HCT116 (cell line): ENCODE data around the gene GRIP2. TPM values are rescaled to one million over a fixed set of nuclear protein-coding genes. Genes with fewer than 3 reads are reported as not detected.

ENCODE experiments used
- ATAC-seq: fragments of 200-7000 bp; cut with Tn5 transposase; 2 replicates; pipeline ENCODE4 v1.9.1; 2020; ENCODE audit warnings: mild to moderate bottlenecking, moderate library complexity
- BruUV-seq: library from RNA; stranded (reverse); fragments of 400-500 nt; replicated peaks from 2 replicates; lab custom pipeline; 2021; lab: Mats Ljungman, UMichigan
- CTCF ChIA-PET: fragments of 300-600 bp; sonication (Branson Sonifier 250); formaldehyde crosslinking; loops from one replicate; lab custom pipeline; 2021; ENCODE audit warnings: antibody characterized with exemption; lab: Charles Lee
- POLR2A ChIA-PET: fragments of 300-600, 350-600 bp; sonication (Branson Sonifier 250); formaldehyde crosslinking; loops from one replicate; lab custom pipeline; 2021; ENCODE audit warnings: antibody characterized with exemption; lab: Charles Lee
- RAD21 ChIA-PET, 2 experiments: fragments of 300-600 bp; sonication (Branson Sonifier 250); formaldehyde crosslinking; loops; one replicate each; lab custom pipeline; 2023; ENCODE audit warnings: low total read pairs in 2 of 2; ENCODE audit not compliant: uncharacterized antibody in 2 of 2, unreplicated experiment in 2 of 2, low non-redundant PET in 1 of 2; lab: Charles Lee
- DNase-seq: peaks from one replicate; pipeline ENCODE4 v3.0.0-alpha.2; 2010; ENCODE audit warnings: low read depth, low spot score
- H2AFZ ChIP-seq: fragments of 200-600 bp; shearing (Covaris generic), sonication (generic); 2 replicates; pipeline ENCODE4 v1.6.1; 2017; ENCODE audit warnings: low read depth, mixed run types, mixed read lengths, antibody characterized with exemption, low read length; ENCODE audit not compliant: poor library complexity, severe bottlenecking
- H3K27ac ChIP-seq: 2 replicates; pipeline ENCODE4 v1.5.1; 2012; ENCODE audit warnings: low read depth, low read length
- H3K27me3 ChIP-seq: fragments of 200-600 bp; sonication (generic); 2 replicates; pipeline ENCODE4 v1.6.1; 2016; ENCODE audit warnings: mixed run types, low read length, mixed read lengths; ENCODE audit not compliant: insufficient read depth
- H3K36me3 ChIP-seq, 2 experiments: fragments of 200-500 bp in 1 of 2; fragments of 200-600 bp in 1 of 2; sonication (Bioruptor generic) in 1 of 2; sonication (generic) in 1 of 2; 2 replicates each; pipeline versions ENCODE4 v1.5.1 to v1.6.1; 2014 to 2016; ENCODE audit warnings: low read length in 2 of 2, inconsistent platforms in 1 of 2, mixed read lengths in 1 of 2, mixed run types in 1 of 2; ENCODE audit not compliant: insufficient read depth in 2 of 2, control insufficient read depth in 1 of 2
- H3K4me1 ChIP-seq, 2 experiments: fragments of 200-600 bp in 1 of 2; sonication (generic) in 1 of 2; 2 replicates each; pipeline versions ENCODE4 v1.5.1 to v1.6.1; 2012 to 2017; ENCODE audit warnings: low read length in 2 of 2, inconsistent platforms in 1 of 2, mild to moderate bottlenecking in 1 of 2, mixed read lengths in 1 of 2, mixed run types in 1 of 2, moderate library complexity in 1 of 2; ENCODE audit not compliant: insufficient read depth in 2 of 2, control insufficient read depth in 1 of 2
- H3K4me2 ChIP-seq: fragments of 200-600 bp; sonication (generic); 2 replicates; pipeline ENCODE4 v1.6.1; 2017; ENCODE audit warnings: mixed run types, low read length, mixed read lengths
- H3K4me3 ChIP-seq, 2 experiments: fragments of 200-600 bp in 1 of 2; sonication (generic) in 1 of 2; replicated peaks in 1 of 2; 2 replicates each; pipeline ENCODE4 v1.5.1; 2011 to 2016; ENCODE audit warnings: low read length in 2 of 2, control low read depth in 1 of 2, low read depth in 1 of 2, mild to moderate bottlenecking in 1 of 2, mixed read lengths in 1 of 2, mixed run types in 1 of 2
- H3K79me2 ChIP-seq: fragments of 200-600 bp; sonication (generic); 2 replicates; pipeline ENCODE4 v1.6.1; 2017; ENCODE audit warnings: mild to moderate bottlenecking, mixed run types, low read length, moderate library complexity, mixed read lengths; ENCODE audit not compliant: insufficient read depth
- H3K9ac ChIP-seq: fragments of 200-600 bp; sonication (generic); 2 replicates; pipeline ENCODE4 v1.6.1; 2016; ENCODE audit warnings: low read length, mixed read lengths
- H3K9me2 ChIP-seq: fragments of 200-600 bp; sonication (generic), shearing (Covaris generic); 2 replicates; pipeline ENCODE4 v1.6.1; 2017; ENCODE audit warnings: mixed run types, mild to moderate bottlenecking, moderate library complexity; ENCODE audit not compliant: insufficient read depth
- H3K9me3 ChIP-seq, 2 experiments: fragments of 200-500 bp in 1 of 2; fragments of 200-600 bp in 1 of 2; sonication (Bioruptor generic) in 1 of 2; sonication (generic) in 1 of 2; 2 replicates each; pipeline ENCODE4 v1.6.1; 2014 to 2017; ENCODE audit warnings: low read length in 2 of 2, mixed read lengths in 2 of 2, inconsistent platforms in 1 of 2, low read depth in 1 of 2, mild to moderate bottlenecking in 1 of 2, mixed run types in 1 of 2, moderate library complexity in 1 of 2; ENCODE audit not compliant: control insufficient read depth in 1 of 2, insufficient read depth in 1 of 2
- H4K20me1 ChIP-seq: fragments of 200-600 bp; sonication (generic), shearing (Covaris generic); 2 replicates; pipeline ENCODE4 v1.6.1; 2017; ENCODE audit warnings: mixed run types, mild to moderate bottlenecking, moderate library complexity; ENCODE audit not compliant: insufficient read depth
- ATF3 ChIP-seq: IDR thresholded peaks from 2 replicates; pipeline ENCODE4 v1.6.1; 2012
- CEBPB ChIP-seq: IDR thresholded peaks from 2 replicates; pipeline ENCODE4 v1.6.1; 2012; ENCODE audit warnings: low read depth
- CTCF ChIP-seq, 3 experiments: fragments of 200-600 bp in 1 of 3; sonication (generic) in 1 of 3; IDR thresholded peaks in 2 of 3; conservative IDR thresholded peaks in 1 of 3; 2 replicates each; pipeline ENCODE4 v1.5.1; 2012 to 2017; ENCODE audit warnings: low read depth in 2 of 3, low read length in 2 of 3, antibody characterized with exemption in 1 of 3, borderline replicate concordance in 1 of 3, control low read depth in 1 of 3, mild to moderate bottlenecking in 1 of 3, mixed read lengths in 1 of 3, mixed run types in 1 of 3, moderate library complexity in 1 of 3; ENCODE audit not compliant: insufficient read depth in 1 of 3
- EGR1 ChIP-seq: IDR thresholded peaks from 2 replicates; pipeline ENCODE4 v1.6.1; 2012; ENCODE audit warnings: low read depth
- ELF1 ChIP-seq: IDR thresholded peaks from 2 replicates; pipeline ENCODE4 v1.6.1; 2012; ENCODE audit warnings: low read depth, borderline replicate concordance
- EZH2phosphoT487 ChIP-seq: fragments of 200-600 bp; IDR thresholded peaks from 2 replicates; pipeline ENCODE4 v1.6.1; 2018; ENCODE audit warnings: antibody characterized with exemption, borderline replicate concordance
- JUND ChIP-seq: IDR thresholded peaks from 2 replicates; pipeline ENCODE4 v1.6.1; 2012
- MAX ChIP-seq: IDR thresholded peaks from 2 replicates; pipeline ENCODE4 v1.6.1; 2012
- POLR2A ChIP-seq: IDR thresholded peaks from 2 replicates; pipeline ENCODE4 v1.7.0; 2011; ENCODE audit warnings: borderline replicate concordance; ENCODE audit not compliant: insufficient read depth, insufficient read length; ENCODE audit errors: extremely low read depth
- POLR2AphosphoS5 ChIP-seq: IDR thresholded peaks from 2 replicates; pipeline ENCODE4 v1.6.1; 2011; ENCODE audit warnings: mild to moderate bottlenecking, low read depth, low read length, moderate library complexity
- RAD21 ChIP-seq: IDR thresholded peaks from 2 replicates; pipeline ENCODE4 v1.6.1; 2012; ENCODE audit warnings: low read depth, mild to moderate bottlenecking
- REST ChIP-seq: IDR thresholded peaks from 2 replicates; pipeline ENCODE4 v1.6.1; 2012; ENCODE audit warnings: low read depth
- SIN3A ChIP-seq: IDR thresholded peaks from 2 replicates; pipeline ENCODE4 v1.6.1; 2012; ENCODE audit warnings: low read depth
- SRF ChIP-seq: IDR thresholded peaks from 2 replicates; pipeline ENCODE4 v1.6.1; 2012; ENCODE audit warnings: low read depth
- YY1 ChIP-seq: IDR thresholded peaks from 2 replicates; pipeline ENCODE4 v1.6.1; 2011; ENCODE audit warnings: low read length, low read depth, moderate library complexity, mild to moderate bottlenecking; ENCODE audit not compliant: insufficient replicate concordance; ENCODE audit errors: extremely low read depth
- ZFX ChIP-seq: fragments of 450-650 bp; IDR thresholded peaks from 2 replicates; pipeline ENCODE4 v1.6.1; 2017
- intact Hi-C: fragments of 100-400 bp; cut with micrococcal nuclease; formaldehyde crosslinking; loops from 2 replicates; pipeline ENCODE4 v1.10.0; 2022
- total RNA-seq: library from RNA; stranded (reverse); gene quantifications from one replicate; pipeline ENCODE4 v1.2.1, GENCODE V29; 2021; ENCODE audit not compliant: unreplicated experiment

The GRIP2 gene
- total RNA-seq, 1 experiment from 2014 or later: 0.34 TPM

- no peaks in the 10 kb centered on the region for H3K9me3 ChIP-seq
- H3K9ac ChIP-seq: no peak overlapping the region
- H3K4me2 ChIP-seq: no peak overlapping the region
- no peaks in the 10 kb centered on the region for H4K20me1 ChIP-seq
- no peak for DNase-seq
- H3K27me3 ChIP-seq: no peaks in the 10 kb centered on the region
- ChIA-PET RAD21 (no interaction called here), CTCF (interaction anchor here (1.1 kb wide), 1 partner anchor 262 kb away, joined by 5 read pairs; no protein-coding TSS in a partner anchor), POLR2A (no interaction called here)
- BruUV-seq: no TSS peak
- H3K36me3 ChIP-seq: peaks cover 9 to 15% of the 10 kb centered on the region in 2 experiments; a peak in 3 of 4 replicates
- no peaks in the 10 kb centered on the region for H3K9me2 ChIP-seq
- TF ChIP-seq ATF3: no peak
- TF ChIP-seq RAD21: no peak
- no peak for TF ChIP-seq JUND
- TF ChIP-seq, all 23 proteins: peak for 0
- no peak overlapping the region for H3K27ac ChIP-seq
- no peaks in the 10 kb centered on the region for H3K79me2 ChIP-seq
- intact Hi-C loops: no loop called here
- no peak for ATAC-seq
- no peak overlapping the region for H3K4me3 ChIP-seq
- H3K4me1 ChIP-seq: no peaks in the 10 kb centered on the region
- no peak overlapping the region for H2AFZ ChIP-seq
These were observed 74.7 kb downstream of the GRIP2 start for GRCh38 chr3:14465425-14465824.

- H3K4me2 ChIP-seq: no peak overlapping the region
- intact Hi-C loops: no loop called here
- CTCF ChIA-PET: no interaction called here
- POLR2A ChIA-PET: no interaction called here
- RAD21 ChIA-PET: no interaction called here
- peaks cover 9 to 19% of the 10 kb centered on the region in 2 experiments; a peak in 3 of 4 replicates for H3K36me3 ChIP-seq
- no peaks in the 10 kb centered on the region for H3K9me3 ChIP-seq
- no peaks in the 10 kb centered on the region for H3K79me2 ChIP-seq
- DNase-seq (no peak), ATAC-seq (no peak)
- no peak overlapping the region for H3K27ac ChIP-seq
- H3K4me1 ChIP-seq: no peaks in the 10 kb centered on the region
- no peak overlapping the region for H2AFZ ChIP-seq
- H3K4me3 ChIP-seq: no peak overlapping the region
- no peaks in the 10 kb centered on the region for H4K20me1 ChIP-seq
- no peak overlapping the region for H3K9ac ChIP-seq
- H3K27me3 ChIP-seq: no peaks in the 10 kb centered on the region
- BruUV-seq: no TSS peak
- H3K9me2 ChIP-seq: no peaks in the 10 kb centered on the region
- TF ChIP-seq POLR2AphosphoS5 (no peak), ZFX (no peak), POLR2A (no peak), RAD21 (no peak), CTCF (IDR thresholded peaks at IDR 0.05 in 2 of 3, conservative IDR thresholded peaks at IDR 0.05 in 1 of 3; ENCODE audit: borderline replicate concordance in 1 of 3, insufficient read depth in 1 of 3, low read depth in 2 of 3, low read length in 2 of 3) (no peak), SIN3A (no peak), SRF (no peak), REST (no peak), JUND (no peak), MAX (no peak), ELF1 (no peak), CEBPB (no peak), YY1 (no peak), EGR1 (no peak), EZH2phosphoT487 (no peak)
These were observed 75.6 kb downstream of the GRIP2 start for GRCh38 chr3:14464521-14464920.
